ENCODE results near the gene SLC7A10.
A peak's percentile ranks its signal among the peaks of the same experiment; 100 is the strongest.

Gene SLC7A10

DNA sequence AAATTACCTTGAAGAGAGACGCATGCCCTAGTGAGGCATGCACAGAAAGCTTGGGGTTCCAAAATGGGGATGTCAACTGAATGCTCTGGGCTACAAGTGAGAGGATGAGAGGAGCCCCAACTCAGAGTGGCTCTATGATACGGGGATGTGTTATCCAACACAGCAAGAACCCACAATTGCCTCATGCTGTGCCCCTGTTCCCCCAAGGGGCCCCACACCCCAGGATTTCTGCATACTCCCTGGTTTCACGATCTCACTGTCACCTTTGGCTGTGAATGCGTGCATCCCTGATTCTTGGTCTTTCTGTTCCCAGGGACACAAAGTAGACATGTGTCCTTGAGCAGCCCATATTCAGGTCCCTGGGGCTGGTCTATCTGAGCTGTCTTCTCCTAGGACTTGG, 64.4 kb downstream of the SLC7A10 start:
- TF ChIP-seq, protein P1, sequence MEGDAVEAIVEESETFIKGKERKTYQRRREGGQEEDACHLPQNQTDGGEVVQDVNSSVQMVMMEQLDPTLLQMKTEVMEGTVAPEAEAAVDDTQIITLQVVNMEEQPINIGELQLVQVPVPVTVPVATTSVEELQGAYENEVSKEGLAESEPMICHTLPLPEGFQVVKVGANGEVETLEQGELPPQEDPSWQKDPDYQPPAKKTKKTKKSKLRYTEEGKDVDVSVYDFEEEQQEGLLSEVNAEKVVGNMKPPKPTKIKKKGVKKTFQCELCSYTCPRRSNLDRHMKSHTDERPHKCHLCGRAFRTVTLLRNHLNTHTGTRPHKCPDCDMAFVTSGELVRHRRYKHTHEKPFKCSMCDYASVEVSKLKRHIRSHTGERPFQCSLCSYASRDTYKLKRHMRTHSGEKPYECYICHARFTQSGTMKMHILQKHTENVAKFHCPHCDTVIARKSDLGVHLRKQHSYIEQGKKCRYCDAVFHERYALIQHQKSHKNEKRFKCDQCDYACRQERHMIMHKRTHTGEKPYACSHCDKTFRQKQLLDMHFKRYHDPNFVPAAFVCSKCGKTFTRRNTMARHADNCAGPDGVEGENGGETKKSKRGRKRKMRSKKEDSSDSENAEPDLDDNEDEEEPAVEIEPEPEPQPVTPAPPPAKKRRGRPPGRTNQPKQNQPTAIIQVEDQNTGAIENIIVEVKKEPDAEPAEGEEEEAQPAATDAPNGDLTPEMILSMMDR (conservative IDR thresholded peaks at IDR 0.05), result no peak
- peak overlapping the region; percentile 43; the same call in 1 of the 2 replicates for H3K27ac ChIP-seq

- TF ChIP-seq, protein P1 (conservative IDR thresholded peaks at IDR 0.05), result no peak
- no peak overlapping the region for H3K27ac ChIP-seq
These were observed 65.8 kb downstream of the SLC7A10 start for GRCh38 chr19:33159893-33160292.

GRCh38 chr19:33159149-33159548, 66.5 kb downstream of the SLC7A10 start:
- no peak overlapping the region for H3K27ac ChIP-seq
- TF ChIP-seq, protein P1 (conservative IDR thresholded peaks at IDR 0.05), result no peak

Data from VCaP (cell line).